Activated gamma-delta T cell treated with anti-CD3 and anti-CD28 coated beads, Interleukin-2, amount 50 U/mL, for 16 hours (primary cell): ENCODE results near the gene LACTB.

ENCODE experiments used
- DNase-seq: peaks from one replicate; pipeline ENCODE4 v3.0.0-alpha.2; 2020; ENCODE audit warnings: low read depth

Gene LACTB

GRCh38 chr15:63172851-63173451, 51.3 kb downstream of the LACTB start:
- no peak for DNase-seq

GRCh38 chr15:63176302-63176701, 54.6 kb downstream of the LACTB start:
- DNase-seq: no peak

GRCh38 chr15:63178034-63178433, 56.4 kb downstream of the LACTB start:
- no peak for DNase-seq

- DNase-seq: no peak
Measured at GRCh38 chr15:63180746-63181145, 59.1 kb downstream of the LACTB start.

- DNase-seq: no peak
Measured at GRCh38 chr15:63181648-63182047, 60.0 kb downstream of the LACTB start.

DNA sequence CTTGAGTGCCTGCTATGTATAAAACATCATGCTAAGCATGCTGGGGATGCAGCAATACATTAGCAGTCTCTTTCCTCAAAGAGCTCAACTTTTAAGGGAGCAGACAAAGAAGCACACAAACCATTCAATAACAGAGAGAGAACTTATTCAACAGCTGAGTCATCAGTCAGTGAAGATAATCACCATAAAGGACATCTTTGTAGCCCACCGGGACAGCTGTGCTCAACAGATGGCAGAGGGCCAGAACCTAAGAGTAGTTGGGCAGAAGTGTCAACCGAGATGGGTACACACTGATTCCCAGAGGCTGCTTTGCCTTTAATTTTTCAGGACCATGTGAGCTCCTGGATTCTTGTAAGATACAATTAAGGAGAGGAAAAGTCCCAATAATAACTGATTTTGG, 63.5 kb downstream of the LACTB start:
- no peak for DNase-seq

DNA sequence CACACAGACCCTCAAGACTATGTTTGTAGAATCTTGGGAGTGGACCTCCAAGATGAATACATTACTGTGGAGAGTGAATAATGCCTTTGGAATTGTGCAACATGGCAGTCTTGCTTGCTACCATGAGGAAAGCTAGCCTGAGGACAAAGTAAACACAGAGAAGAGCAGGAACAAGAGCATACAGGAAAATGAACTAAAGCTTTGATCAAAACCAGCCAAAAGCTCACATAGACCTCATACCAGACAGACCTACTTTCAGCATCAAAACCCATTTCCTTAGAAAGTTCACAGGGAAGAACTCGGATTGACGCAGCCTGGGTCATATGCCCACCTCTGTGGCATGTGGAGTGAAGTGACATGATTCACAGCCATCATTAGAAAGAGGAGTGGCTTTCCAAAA, 64.4 kb downstream of the LACTB start:
- DNase-seq: no peak

- DNase-seq: no peak
Measured at GRCh38 chr15:63187589-63188226, 66.0 kb downstream of the LACTB start.

DNA sequence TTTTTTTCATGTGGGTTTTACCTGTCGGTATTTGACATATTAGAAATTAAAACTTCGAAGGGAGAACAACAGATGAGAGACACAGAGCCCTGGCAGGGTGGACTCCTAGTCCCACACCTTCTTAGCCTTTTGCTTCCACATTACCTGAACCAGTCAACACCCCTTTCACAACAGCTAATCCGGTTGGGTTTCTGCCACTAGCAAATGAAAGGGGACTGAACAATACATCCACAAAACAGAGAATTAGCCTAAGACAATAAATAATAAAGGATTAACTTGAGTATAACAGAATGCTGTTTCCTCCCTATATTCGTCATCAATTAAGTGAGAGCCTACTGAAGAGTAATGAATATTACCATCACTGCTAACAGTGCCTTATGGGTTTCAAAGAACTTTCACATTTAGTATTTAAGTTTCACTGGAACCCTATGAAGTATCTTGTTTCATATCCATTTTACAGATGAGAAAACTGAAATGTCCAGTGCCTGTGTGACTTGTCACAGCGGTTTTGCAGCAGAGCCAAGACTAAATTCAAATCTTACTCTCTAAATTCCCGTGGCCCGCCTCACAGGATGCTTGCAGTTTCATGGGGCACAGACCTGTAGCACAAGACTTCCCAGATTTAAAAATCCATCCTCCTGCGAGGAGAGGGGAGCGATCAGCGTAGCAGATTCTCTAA, 66.7 kb downstream of the LACTB start:
- no peak for DNase-seq

GRCh38 chr15:63188926-63189871, 67.5 kb downstream of the LACTB start, which contains the start of gene RAB8B:
RAB8B (plus strand) TSS chr15:63189606; CDS start chr15:63189625, 19 bp downstream.
- DNase-seq: peak; percentile 98

DNA sequence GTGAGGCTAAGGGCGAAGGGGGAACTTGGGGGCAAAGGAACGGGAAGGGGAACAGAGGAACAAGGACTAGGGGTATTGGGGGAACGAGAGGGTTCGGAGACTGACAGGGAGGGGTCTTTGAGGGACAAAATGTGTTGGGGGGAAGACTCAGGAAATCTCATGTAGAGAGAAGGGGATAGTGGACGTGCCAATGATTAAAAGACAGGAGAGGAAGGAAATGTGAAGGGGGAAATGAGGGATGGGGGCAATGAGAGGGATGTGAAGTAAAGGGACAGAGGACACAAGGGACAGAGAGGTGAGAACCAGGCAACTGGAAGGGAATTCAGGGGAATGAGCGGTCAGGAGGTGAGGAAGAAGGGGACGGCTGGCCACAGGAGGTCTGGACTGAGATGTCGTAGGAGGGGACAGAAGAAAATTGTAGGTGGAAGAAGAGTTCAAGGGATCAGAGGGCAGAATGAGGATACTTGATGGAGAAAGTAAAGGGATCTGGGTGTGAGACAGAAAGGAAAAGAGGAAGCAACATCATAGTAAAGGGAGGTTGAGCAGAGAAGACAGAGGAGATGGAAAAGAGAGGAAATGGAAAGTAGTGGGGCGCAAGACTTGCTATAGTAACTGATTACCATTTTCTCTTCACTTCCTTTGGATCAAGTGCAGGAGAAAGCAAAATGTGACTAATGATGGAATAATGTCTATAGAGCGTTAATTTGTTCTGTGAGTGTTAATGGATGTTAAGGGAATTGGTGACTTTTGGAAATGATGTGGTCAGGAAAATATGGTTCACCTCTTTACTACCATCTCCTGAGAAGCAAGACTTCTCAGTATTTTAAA, 68.5 kb downstream of the LACTB start:
- DNase-seq: no peak

DNA sequence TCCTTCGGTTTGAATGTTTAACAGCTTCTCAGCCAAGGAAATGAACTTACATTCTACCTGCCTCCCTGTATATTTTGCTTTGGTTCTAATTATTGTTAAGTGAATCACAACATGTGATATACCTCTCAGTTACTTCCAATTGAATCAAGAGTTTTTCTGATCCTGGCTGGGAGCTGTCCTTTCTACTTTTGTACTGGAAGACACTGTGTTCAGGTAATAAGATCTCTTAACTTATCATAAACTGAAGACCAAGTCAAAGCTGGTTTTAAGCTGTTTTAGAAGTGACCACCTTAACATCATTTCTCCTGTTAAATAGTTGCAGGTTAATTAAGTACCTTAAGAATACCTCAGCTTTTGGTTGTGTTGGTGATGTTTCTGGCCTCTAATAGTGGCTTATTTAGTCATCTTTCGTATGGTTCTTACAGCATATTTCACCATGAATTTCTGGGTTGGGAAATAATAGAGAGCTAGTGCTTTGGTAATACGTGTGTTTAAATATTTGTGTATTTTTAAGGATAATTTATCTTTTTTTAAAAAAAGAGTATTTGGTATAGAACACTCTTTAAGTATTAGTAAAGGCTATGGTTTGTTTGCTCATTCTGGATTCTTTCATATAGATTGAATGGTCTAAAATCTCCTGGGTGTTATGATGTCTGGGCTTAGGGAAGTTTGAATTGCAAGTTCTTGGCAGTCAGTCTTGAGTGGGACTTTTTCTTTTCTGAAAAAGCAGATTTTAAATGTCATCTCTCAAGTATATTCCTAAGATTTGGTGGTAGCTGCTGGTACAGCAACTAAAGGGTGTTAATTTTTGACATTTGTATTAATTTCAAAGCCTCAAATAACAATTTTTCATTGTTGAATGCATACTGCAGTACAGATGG, 69.3 kb downstream of the LACTB start:
- no peak for DNase-seq
